ENCODE measurements around the gene TPRX1. TPM values are rescaled to one million over a fixed set of nuclear protein-coding genes. Genes with fewer than 3 reads are reported as not detected.
"Not testable (repeated sequence)": the region's sequence is repeated elsewhere in the genome, so short reads cannot be mapped to it uniquely, and the experiment has no call there.

Gene TPRX1
- total RNA-seq, 2 donors from 2014 or later = not detected

- DNase-seq; ATAC-seq; intact Hi-C loops (cut with DNase I, micrococcal nuclease): not testable (repeated sequence)
Measured at GRCh38 chr19:47803671-47804070, 680 bp downstream of the TPRX1 start.

GRCh38 chr19:47803148-47803547, 1.2 kb downstream of the TPRX1 start:
- ATAC-seq; intact Hi-C loops (cut with DNase I, micrococcal nuclease); DNase-seq: not testable (repeated sequence)

GRCh38 chr19:47802521-47803043, 1.8 kb downstream of the TPRX1 start:
- no peak for ATAC-seq
- intact Hi-C loops (cut with DNase I, micrococcal nuclease) = no loop called here
- no peak for DNase-seq

GRCh38 chr19:47801270-47801669, 3.1 kb downstream of the TPRX1 start:
- DNase-seq (no peak), ATAC-seq (no peak)
- intact Hi-C loops (cut with DNase I, micrococcal nuclease) = no loop called here

- DNase-seq = no peak
- no peak for ATAC-seq
- intact Hi-C loops (cut with DNase I, micrococcal nuclease) = no loop called here
Measured at GRCh38 chr19:47798904-47799266, 5.5 kb downstream of the TPRX1 start.

GRCh38 chr19:47797996-47798903, 6.1 kb downstream of the TPRX1 start:
- intact Hi-C loops (cut with DNase I, micrococcal nuclease) = no loop called here
- DNase-seq (no peak), ATAC-seq (no peak)

GRCh38 chr19:47796785-47797184, 7.6 kb downstream of the TPRX1 start:
- intact Hi-C loops (cut with DNase I, micrococcal nuclease) = no loop called here
- ATAC-seq (no peak), DNase-seq (no peak)

- intact Hi-C loops (cut with DNase I, micrococcal nuclease) = no loop called here
- DNase-seq = no peak
- ATAC-seq = no peak
Measured at GRCh38 chr19:47794526-47794925, 9.8 kb downstream of the TPRX1 start.

- DNase-seq (no peak), ATAC-seq (no peak)
- intact Hi-C loops (cut with DNase I, micrococcal nuclease) = no loop called here
Measured at GRCh38 chr19:47792616-47793015, 11.7 kb downstream of the TPRX1 start.

GRCh38 chr19:47790398-47790814, 13.9 kb downstream of the TPRX1 start:
- DNase-seq = peak; percentile 70 to 92
- intact Hi-C loops (cut with DNase I, micrococcal nuclease) = no loop called here
- peak; percentile 74 for ATAC-seq

GRCh38 chr19:47789811-47790210, 14.5 kb downstream of the TPRX1 start:
- DNase-seq; intact Hi-C loops (cut with DNase I, micrococcal nuclease); ATAC-seq: not testable (repeated sequence)

- ATAC-seq; DNase-seq; intact Hi-C loops (cut with DNase I, micrococcal nuclease): not testable (repeated sequence)
Measured at GRCh38 chr19:47787307-47787706, 17.0 kb downstream of the TPRX1 start.

- intact Hi-C loops (cut with DNase I, micrococcal nuclease) = no loop called here
- DNase-seq = no peak
- ATAC-seq = no peak
Measured at GRCh38 chr19:47786566-47786965, 17.8 kb downstream of the TPRX1 start.

- no peak for ATAC-seq
- intact Hi-C loops (cut with DNase I, micrococcal nuclease) = no loop called here
- no peak for DNase-seq
Measured at GRCh38 chr19:47781590-47782262, 22.6 kb downstream of the TPRX1 start.

- ATAC-seq (no peak), DNase-seq (no peak)
- intact Hi-C loops (cut with DNase I, micrococcal nuclease) = no loop called here
Measured at GRCh38 chr19:47780215-47780551, 24.2 kb downstream of the TPRX1 start.

GRCh38 chr19:47779524-47780214, 24.7 kb downstream of the TPRX1 start:
- DNase-seq (peak; percentile 51 to 65), ATAC-seq (no peak)
- intact Hi-C loops (cut with DNase I, micrococcal nuclease) = no loop called here

GRCh38 chr19:47778954-47779351, 25.4 kb downstream of the TPRX1 start:
- ATAC-seq (peak; percentile 20), DNase-seq (peak; percentile 52 to 65)
- intact Hi-C loops (cut with DNase I, micrococcal nuclease) = no loop called here

- ATAC-seq = peak; percentile 79
- DNase-seq = peak; percentile 81 to 88
- intact Hi-C loops (cut with DNase I, micrococcal nuclease) = no loop called here
Measured at GRCh38 chr19:47778049-47778953, 26.1 kb downstream of the TPRX1 start, which contains the start of gene SELENOW. Gene SELENOW, plus strand, starts transcription at chr19:47778703. Its CDS starts 83 bp downstream, at chr19:47778786.
